ENCODE measurements around the gene SLC31A1. TPM values are rescaled to one million over a fixed set of nuclear protein-coding genes. Genes with fewer than 3 reads are reported as not detected.

Gene SLC31A1
- total RNA-seq, 1 experiment from 2014 or later, result 17.6 TPM

DNA sequence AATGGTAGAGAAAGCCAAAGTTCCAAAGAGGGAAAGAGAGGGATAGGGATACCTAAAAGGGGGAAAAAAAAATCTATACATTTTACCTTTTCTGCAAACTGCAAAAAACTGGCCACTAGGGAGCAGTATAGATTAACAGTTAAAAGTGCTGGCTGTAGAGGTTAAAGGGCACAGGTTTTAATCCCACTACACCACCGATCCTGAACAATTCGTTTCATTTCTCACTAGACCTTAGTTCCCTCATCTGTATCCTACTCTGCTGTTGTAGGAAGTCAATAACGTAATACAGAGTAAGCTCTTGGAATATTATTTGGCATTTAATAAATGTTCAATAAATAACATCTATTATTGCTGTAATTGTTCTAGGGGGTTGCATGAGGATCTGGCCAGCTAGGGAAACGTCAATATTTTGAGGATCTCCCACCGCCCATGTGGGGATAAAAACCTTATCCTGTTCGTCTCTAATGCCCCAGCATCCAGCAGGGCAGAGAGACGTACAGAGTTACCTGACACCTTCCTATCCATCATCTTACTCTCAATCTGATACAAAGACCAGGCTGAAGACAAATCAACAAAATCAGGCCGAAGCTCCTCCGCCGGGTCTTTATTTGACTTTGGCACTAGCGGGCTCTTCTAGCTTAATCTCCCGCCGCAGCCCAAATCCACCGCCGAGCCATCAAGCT is 53.3 kb downstream of the SLC31A1 start:
- in situ Hi-C loops (cut with HindIII; ENCODE audit: low pct_unique_long_range_greater_than_20kb, low sequenced_read_pairs), result no loop called here

More for the DNA sequence above, 53.3 kb downstream of the SLC31A1 start:
- H3K4me3 ChIP-seq (ENCODE audit: low read depth in 2 of 2, low read length in 2 of 2), result peak overlapping the region; percentile 93 to 99
- peak overlapping the region; percentile 96 for H3K27ac ChIP-seq (ENCODE audit: low read length)
- no peaks in the 10 kb centered on the region for H3K9me3 ChIP-seq (ENCODE audit: control insufficient read depth, insufficient read depth, low read depth, low read length)
- CTCF ChIA-PET, result interaction anchor here (0.6 to 0.8 kb wide), 5 partner anchors 22 to 1329 kb away, joined by 3 to 4 read pairs (median 3); no protein-coding TSS in a partner anchor
- peaks cover 6% of the 10 kb centered on the region for H3K4me1 ChIP-seq (ENCODE audit: control insufficient read depth, insufficient read depth, low read length)
- TF ChIP-seq SIN3A (IDR thresholded peaks at IDR 0.05; ENCODE audit: borderline replicate concordance, insufficient read depth, low read depth, low read length), result no peak
- no peak for TF ChIP-seq REST (IDR thresholded peaks at IDR 0.05; ENCODE audit: insufficient read depth in 1 of 2, low read depth in 2 of 2, low read length in 1 of 2)
- TF ChIP-seq CTCF (IDR thresholded peaks at IDR 0.05), result peak; percentile 67; the same call in 1 of the 2 replicates
- no peak for TF ChIP-seq TCF7L2 (IDR thresholded peaks at IDR 0.05; ENCODE audit: low read depth, low read length)
- DNase-seq (ENCODE audit: low read depth, low spot score), result peak; percentile 38
- no peaks in the 10 kb centered on the region for H3K27me3 ChIP-seq (ENCODE audit: control insufficient read depth, insufficient read depth, low read length)
- POLR2A ChIA-PET, result interaction anchor here (0.6 kb wide), 1 partner anchor 22 kb away, joined by 4 read pairs; no protein-coding TSS in a partner anchor
- intact Hi-C loops (cut with micrococcal nuclease; ENCODE audit: unreplicated experiment), result no loop called here
- peak; percentile 32 for ATAC-seq
- peaks cover 27% of the 10 kb centered on the region for H3K36me3 ChIP-seq (ENCODE audit: control insufficient read depth, insufficient read depth, low read length)
- no TSS peak for BruUV-seq (replicated peaks)

Measured in Panc1 (cell line).